ENCODE results near the gene ALDH1A3. TPM values are rescaled to one million over a fixed set of nuclear protein-coding genes. Genes with fewer than 3 reads are reported as not detected.

The ALDH1A3 gene
- total and polyA plus RNA-seq, 4 donors, result 0.79 to 8.4 (median 1.4) TPM

DNA sequence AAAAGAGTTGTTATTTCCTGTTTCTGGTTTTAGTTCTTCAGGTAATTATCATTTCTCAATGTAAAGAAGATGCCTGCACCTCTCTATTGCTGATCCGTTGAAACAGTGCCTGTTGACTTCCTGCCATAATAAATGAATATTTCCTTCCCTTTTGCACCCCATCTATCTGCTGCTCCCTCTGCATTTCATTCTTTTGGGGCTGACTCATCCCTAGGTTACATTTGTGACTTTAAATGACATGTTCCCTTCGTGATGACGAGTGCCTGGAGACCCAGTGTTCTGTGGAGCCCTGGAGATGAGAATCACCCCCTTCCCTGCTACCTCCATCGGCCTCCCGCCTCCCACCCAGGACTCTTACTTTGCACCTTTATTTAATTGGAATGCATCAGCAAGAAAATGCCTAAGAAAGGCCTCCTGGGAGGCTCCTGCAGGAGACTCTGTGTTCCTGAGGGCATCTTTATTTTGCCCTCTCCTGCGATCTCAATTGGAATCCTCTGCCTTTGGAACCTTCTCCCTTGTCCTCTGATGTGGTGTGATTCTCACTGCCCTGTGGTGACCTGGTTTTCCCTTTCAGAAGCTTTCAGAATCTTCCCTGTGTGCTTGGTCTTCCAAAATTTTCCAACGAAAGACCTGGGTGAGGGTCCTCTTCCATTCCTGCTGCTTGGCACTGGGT is 53.2 kb downstream of the ALDH1A3 start:
- TF ChIP-seq RXRA (IDR thresholded peaks at IDR 0.05), result no peak
- no peak for TF ChIP-seq SP1 (IDR thresholded peaks at IDR 0.05)
- TF ChIP-seq NR2F2 (IDR thresholded peaks at IDR 0.05), result no peak
- no peak for TF ChIP-seq EGR1 (IDR thresholded peaks at IDR 0.05; ENCODE audit: low read depth in 2 of 2)
- no peaks in the 10 kb centered on the region for H3K4me1 ChIP-seq (ENCODE audit: control insufficient read depth in 4 of 4, insufficient read depth in 4 of 4, low read length in 3 of 4)
- H3K27me3 ChIP-seq (ENCODE audit: control insufficient read depth in 4 of 4, insufficient read depth in 4 of 4, low read length in 3 of 4), result no peaks in the 10 kb centered on the region
- no peak overlapping the region for H3K9ac ChIP-seq (ENCODE audit: low read depth in 1 of 2, low read length in 2 of 2)
- H3K27ac ChIP-seq (ENCODE audit: low read depth in 1 of 2, low read length in 2 of 2), result no peak overlapping the region
- H3K36me3 ChIP-seq (ENCODE audit: control insufficient read depth in 4 of 4, insufficient read depth in 3 of 4, low read depth in 1 of 4, low read length in 3 of 4), result no peaks in the 10 kb centered on the region
- H3K4me3 ChIP-seq (ENCODE audit: low read depth in 1 of 3, low read length in 3 of 3), result no peak overlapping the region
- DNase-seq (ENCODE audit: low spot score), result no peak
- 68% methylated on average over 7 of the region's 7 CpGs for WGBS
- no peaks in the 10 kb centered on the region for H3K9me3 ChIP-seq (ENCODE audit: control insufficient read depth in 4 of 4, low read length in 3 of 4)

DNA sequence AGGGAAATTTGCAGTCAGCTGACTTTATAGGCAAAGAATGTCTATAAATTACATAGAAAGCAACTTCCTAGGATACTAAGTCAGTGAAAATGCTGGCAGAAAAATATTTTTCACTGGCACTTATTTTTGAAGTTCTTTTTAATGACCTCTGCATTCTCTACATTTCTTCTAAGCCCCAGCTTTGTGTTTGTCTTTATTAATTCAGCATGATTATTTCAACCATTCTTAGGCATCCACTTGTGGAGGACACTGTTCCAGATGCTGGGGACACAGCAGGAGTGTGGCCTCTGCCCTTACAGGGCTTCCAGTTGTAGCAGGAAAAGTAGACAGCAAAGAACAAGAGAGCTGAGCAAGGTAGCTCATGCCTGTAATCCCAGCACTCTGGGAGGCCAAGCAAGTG is 54.5 kb downstream of the ALDH1A3 start:
- Histone ChIP-seq H3K4me1 (ENCODE audit: control insufficient read depth in 4 of 4, insufficient read depth in 4 of 4, low read length in 3 of 4) (no peaks in the 10 kb centered on the region), H3K4me3 (ENCODE audit: low read depth in 1 of 3, low read length in 3 of 3) (no peak overlapping the region), H3K36me3 (ENCODE audit: control insufficient read depth in 4 of 4, insufficient read depth in 3 of 4, low read depth in 1 of 4, low read length in 3 of 4) (no peaks in the 10 kb centered on the region), H3K9me3 (ENCODE audit: control insufficient read depth in 4 of 4, low read length in 3 of 4) (no peaks in the 10 kb centered on the region), H3K27ac (ENCODE audit: low read depth in 1 of 2, low read length in 2 of 2) (no peak overlapping the region), H3K27me3 (ENCODE audit: control insufficient read depth in 4 of 4, insufficient read depth in 4 of 4, low read length in 3 of 4) (peaks cover 0 to 3% (median 0%) of the 10 kb centered on the region in 4 donors), H3K9ac (ENCODE audit: low read depth in 1 of 2, low read length in 2 of 2) (no peak overlapping the region)
- no peak for DNase-seq (ENCODE audit: low spot score)
- no peak for TF ChIP-seq HNF4A (conservative IDR thresholded peaks at IDR 0.05)
- TF ChIP-seq YY1 (IDR thresholded peaks at IDR 0.05), result no peak
- TF ChIP-seq, protein P1, sequence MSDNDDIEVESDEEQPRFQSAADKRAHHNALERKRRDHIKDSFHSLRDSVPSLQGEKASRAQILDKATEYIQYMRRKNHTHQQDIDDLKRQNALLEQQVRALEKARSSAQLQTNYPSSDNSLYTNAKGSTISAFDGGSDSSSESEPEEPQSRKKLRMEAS (IDR thresholded peaks at IDR 0.05), result no peak
- TF ChIP-seq, protein P2, sequence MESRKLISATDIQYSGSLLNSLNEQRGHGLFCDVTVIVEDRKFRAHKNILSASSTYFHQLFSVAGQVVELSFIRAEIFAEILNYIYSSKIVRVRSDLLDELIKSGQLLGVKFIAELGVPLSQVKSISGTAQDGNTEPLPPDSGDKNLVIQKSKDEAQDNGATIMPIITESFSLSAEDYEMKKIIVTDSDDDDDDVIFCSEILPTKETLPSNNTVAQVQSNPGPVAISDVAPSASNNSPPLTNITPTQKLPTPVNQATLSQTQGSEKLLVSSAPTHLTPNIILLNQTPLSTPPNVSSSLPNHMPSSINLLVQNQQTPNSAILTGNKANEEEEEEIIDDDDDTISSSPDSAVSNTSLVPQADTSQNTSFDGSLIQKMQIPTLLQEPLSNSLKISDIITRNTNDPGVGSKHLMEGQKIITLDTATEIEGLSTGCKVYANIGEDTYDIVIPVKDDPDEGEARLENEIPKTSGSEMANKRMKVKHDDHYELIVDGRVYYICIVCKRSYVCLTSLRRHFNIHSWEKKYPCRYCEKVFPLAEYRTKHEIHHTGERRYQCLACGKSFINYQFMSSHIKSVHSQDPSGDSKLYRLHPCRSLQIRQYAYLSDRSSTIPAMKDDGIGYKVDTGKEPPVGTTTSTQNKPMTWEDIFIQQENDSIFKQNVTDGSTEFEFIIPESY (IDR thresholded peaks at IDR 0.05), result no peak
- no peak for TF ChIP-seq RXRA (IDR thresholded peaks at IDR 0.05)
- no peak for TF ChIP-seq GABPA (IDR thresholded peaks at IDR 0.05 in 1 of 2, conservative IDR thresholded peaks at IDR 0.05 in 1 of 2)
- no peak for TF ChIP-seq TAF1 (conservative IDR thresholded peaks at IDR 0.05)
- TF ChIP-seq RAD21 (IDR thresholded peaks at IDR 0.05), result no peak
- no peak for TF ChIP-seq SP1 (IDR thresholded peaks at IDR 0.05)
- TF ChIP-seq FOXA2 (IDR thresholded peaks at IDR 0.05), result no peak
- no peak for TF ChIP-seq HNF4G (IDR thresholded peaks at IDR 0.05)
- no peak for TF ChIP-seq FOXA1 (IDR thresholded peaks at IDR 0.05)
- TF ChIP-seq, protein P3, sequence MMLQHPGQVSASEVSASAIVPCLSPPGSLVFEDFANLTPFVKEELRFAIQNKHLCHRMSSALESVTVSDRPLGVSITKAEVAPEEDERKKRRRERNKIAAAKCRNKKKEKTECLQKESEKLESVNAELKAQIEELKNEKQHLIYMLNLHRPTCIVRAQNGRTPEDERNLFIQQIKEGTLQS (IDR thresholded peaks at IDR 0.05), result no peak
- TF ChIP-seq, protein P4, sequence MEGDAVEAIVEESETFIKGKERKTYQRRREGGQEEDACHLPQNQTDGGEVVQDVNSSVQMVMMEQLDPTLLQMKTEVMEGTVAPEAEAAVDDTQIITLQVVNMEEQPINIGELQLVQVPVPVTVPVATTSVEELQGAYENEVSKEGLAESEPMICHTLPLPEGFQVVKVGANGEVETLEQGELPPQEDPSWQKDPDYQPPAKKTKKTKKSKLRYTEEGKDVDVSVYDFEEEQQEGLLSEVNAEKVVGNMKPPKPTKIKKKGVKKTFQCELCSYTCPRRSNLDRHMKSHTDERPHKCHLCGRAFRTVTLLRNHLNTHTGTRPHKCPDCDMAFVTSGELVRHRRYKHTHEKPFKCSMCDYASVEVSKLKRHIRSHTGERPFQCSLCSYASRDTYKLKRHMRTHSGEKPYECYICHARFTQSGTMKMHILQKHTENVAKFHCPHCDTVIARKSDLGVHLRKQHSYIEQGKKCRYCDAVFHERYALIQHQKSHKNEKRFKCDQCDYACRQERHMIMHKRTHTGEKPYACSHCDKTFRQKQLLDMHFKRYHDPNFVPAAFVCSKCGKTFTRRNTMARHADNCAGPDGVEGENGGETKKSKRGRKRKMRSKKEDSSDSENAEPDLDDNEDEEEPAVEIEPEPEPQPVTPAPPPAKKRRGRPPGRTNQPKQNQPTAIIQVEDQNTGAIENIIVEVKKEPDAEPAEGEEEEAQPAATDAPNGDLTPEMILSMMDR (IDR thresholded peaks at IDR 0.05; ENCODE audit: low read depth, low read length, missing input control), result no peak
- TF ChIP-seq JUND (IDR thresholded peaks at IDR 0.05), result no peak
- TF ChIP-seq NR2F2 (IDR thresholded peaks at IDR 0.05), result no peak
- TF ChIP-seq, protein P5, sequence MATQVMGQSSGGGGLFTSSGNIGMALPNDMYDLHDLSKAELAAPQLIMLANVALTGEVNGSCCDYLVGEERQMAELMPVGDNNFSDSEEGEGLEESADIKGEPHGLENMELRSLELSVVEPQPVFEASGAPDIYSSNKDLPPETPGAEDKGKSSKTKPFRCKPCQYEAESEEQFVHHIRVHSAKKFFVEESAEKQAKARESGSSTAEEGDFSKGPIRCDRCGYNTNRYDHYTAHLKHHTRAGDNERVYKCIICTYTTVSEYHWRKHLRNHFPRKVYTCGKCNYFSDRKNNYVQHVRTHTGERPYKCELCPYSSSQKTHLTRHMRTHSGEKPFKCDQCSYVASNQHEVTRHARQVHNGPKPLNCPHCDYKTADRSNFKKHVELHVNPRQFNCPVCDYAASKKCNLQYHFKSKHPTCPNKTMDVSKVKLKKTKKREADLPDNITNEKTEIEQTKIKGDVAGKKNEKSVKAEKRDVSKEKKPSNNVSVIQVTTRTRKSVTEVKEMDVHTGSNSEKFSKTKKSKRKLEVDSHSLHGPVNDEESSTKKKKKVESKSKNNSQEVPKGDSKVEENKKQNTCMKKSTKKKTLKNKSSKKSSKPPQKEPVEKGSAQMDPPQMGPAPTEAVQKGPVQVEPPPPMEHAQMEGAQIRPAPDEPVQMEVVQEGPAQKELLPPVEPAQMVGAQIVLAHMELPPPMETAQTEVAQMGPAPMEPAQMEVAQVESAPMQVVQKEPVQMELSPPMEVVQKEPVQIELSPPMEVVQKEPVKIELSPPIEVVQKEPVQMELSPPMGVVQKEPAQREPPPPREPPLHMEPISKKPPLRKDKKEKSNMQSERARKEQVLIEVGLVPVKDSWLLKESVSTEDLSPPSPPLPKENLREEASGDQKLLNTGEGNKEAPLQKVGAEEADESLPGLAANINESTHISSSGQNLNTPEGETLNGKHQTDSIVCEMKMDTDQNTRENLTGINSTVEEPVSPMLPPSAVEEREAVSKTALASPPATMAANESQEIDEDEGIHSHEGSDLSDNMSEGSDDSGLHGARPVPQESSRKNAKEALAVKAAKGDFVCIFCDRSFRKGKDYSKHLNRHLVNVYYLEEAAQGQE (IDR thresholded peaks at IDR 0.05), result no peak
- no peak for TF ChIP-seq EGR1 (IDR thresholded peaks at IDR 0.05; ENCODE audit: low read depth in 2 of 2)
